ENCODE results near the gene SPOCK1.

SPOCK1 gene

DNA sequence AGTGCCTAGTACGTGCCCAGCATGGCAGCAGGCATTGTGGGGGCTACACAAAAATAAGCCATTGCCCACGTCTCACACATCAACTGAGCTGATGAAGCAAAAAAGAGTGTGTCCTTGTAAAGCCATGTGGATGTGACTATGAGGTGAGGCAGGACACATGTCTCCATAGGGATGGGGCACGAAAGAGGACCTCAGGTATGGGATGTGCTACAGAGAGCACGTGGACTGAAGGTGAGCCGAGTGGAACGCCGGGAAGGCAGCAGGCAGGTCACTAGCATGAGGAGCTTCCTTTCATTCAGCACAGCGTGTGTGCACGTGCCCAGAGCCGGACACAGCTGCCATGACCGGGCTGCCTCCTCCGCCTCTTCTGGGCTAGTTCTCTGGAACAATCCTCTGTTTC, 429.8 kb downstream of the SPOCK1 start:
- H3K4me3 ChIP-seq (ENCODE audit: control insufficient read depth, low read depth, low read length), result no peak overlapping the region
- TF ChIP-seq, protein P1, sequence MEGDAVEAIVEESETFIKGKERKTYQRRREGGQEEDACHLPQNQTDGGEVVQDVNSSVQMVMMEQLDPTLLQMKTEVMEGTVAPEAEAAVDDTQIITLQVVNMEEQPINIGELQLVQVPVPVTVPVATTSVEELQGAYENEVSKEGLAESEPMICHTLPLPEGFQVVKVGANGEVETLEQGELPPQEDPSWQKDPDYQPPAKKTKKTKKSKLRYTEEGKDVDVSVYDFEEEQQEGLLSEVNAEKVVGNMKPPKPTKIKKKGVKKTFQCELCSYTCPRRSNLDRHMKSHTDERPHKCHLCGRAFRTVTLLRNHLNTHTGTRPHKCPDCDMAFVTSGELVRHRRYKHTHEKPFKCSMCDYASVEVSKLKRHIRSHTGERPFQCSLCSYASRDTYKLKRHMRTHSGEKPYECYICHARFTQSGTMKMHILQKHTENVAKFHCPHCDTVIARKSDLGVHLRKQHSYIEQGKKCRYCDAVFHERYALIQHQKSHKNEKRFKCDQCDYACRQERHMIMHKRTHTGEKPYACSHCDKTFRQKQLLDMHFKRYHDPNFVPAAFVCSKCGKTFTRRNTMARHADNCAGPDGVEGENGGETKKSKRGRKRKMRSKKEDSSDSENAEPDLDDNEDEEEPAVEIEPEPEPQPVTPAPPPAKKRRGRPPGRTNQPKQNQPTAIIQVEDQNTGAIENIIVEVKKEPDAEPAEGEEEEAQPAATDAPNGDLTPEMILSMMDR (conservative IDR thresholded peaks at IDR 0.05; ENCODE audit: control insufficient read depth, insufficient read depth, low read depth, low read length), result no peak
- DNase-seq (ENCODE audit: low read depth), result no peak

DNA sequence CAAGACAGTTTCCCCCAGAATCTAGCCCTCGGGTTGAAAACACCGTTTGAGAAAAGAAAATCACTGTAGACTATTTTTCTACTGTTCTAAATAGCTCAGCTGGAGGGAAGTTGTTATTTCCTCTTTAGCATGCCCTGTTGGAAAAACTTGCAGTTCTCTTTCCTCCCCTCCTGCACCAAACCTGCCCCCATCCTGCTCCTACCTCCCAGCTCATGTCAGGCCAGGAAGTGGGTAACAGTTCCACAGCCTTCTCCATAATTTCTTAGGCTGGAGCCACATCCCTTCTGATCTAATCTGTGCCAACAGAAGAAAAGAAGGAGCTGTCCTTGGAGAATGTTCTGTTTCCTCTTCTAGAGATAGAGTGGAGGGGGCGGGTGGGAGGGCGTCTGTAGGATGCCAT, 437.7 kb downstream of the SPOCK1 start:
- H3K4me3 ChIP-seq (ENCODE audit: control insufficient read depth, low read depth, low read length), result no peak overlapping the region
- TF ChIP-seq, protein P1 (conservative IDR thresholded peaks at IDR 0.05; ENCODE audit: control insufficient read depth, insufficient read depth, low read depth, low read length), result no peak
- no peak for DNase-seq (ENCODE audit: low read depth)

DNA sequence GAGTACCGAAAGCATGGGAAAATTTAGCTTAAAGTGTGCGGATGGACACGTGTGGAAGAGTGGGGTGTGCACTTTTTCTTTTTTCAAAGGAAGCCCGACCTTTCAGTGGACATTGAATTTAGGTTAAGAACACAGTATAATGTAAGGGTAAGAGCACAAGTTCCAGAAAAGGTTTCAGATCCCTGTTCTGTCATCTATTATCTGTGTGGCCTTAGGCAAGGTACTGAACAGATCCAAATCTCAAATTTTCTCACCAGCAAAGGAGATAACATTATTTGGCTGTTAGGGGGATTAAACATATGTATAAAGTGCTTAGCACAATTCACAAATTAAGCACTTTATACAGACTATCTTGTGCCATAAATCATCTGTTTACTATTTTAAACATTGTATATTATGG, 441.0 kb downstream of the SPOCK1 start:
- no peak overlapping the region for H3K4me3 ChIP-seq (ENCODE audit: control insufficient read depth, low read depth, low read length)
- TF ChIP-seq, protein P1 (conservative IDR thresholded peaks at IDR 0.05; ENCODE audit: control insufficient read depth, insufficient read depth, low read depth, low read length), result no peak
- DNase-seq (ENCODE audit: low read depth), result no peak

DNA sequence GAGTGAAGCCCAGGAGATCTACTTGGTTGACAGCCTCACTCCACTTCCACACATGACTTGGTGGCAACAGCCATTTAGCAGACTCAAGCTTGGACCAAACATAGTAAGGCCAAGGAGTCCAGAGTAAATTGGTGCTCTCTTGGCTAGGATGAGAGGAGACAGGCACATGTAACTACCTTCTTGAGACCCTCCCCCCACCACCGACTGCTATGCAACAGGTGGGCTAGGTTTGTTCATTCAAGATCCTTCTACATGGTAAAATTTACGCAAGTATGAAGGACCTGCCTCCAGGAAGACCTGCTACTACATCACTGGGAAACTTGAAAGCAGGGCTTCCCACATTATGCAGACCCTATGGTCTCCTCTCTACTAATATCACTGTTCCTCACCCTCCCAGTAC, 442.4 kb downstream of the SPOCK1 start:
- H3K4me3 ChIP-seq (ENCODE audit: control insufficient read depth, low read depth, low read length), result no peak overlapping the region
- no peak for DNase-seq (ENCODE audit: low read depth)
- TF ChIP-seq, protein P1 (conservative IDR thresholded peaks at IDR 0.05; ENCODE audit: control insufficient read depth, insufficient read depth, low read depth, low read length), result no peak

DNA sequence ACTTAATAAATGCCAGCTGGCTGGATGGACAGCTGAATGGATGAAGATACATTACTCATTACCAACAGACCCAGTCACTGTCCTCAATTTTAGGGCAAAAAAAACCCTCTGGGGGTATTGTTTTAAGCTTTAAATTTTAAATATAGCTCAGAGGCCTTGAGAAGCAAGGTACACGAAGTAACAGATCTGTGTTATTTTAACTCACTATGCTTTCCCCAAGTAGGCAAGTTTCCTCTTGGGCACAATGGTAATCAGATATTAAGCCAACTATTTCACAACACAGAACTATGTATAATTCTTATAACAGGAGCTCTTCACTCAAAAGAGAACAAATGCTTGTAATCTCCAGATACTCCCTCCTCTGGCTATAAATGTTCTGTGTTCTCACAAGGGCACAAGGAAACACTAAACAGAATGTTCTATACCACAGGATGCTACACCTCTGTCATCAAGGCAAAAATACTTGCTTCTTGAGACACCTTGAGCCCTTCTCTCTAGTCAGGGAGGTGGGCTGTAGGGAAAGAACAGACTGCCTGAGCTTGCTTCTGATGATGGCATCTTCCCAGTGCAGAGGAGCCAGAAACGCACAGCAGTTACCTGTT, 443.8 kb downstream of the SPOCK1 start:
- no peak overlapping the region for H3K4me3 ChIP-seq (ENCODE audit: control insufficient read depth, low read depth, low read length)
- DNase-seq (ENCODE audit: low read depth), result no peak
- TF ChIP-seq, protein P1 (conservative IDR thresholded peaks at IDR 0.05; ENCODE audit: control insufficient read depth, insufficient read depth, low read depth, low read length), result no peak

DNA sequence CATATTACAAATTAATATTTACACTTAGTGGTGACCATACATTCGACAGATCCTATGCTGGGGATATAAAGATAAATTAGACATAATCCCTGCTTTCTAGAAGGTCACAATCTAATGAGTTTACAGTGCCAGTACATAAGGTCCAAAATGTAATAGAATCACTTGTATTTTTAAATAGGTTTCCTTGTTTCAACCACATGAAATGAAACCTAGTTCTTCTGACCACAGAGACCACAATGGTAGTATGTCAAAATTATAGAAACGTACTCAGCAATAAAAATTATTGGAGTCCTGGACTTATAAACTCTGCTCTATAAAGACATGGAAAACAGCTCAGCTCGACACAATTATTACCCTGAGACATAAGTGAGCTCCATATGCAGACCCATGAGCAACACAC, 444.3 kb downstream of the SPOCK1 start:
- no peak for DNase-seq (ENCODE audit: low read depth)
- TF ChIP-seq, protein P1 (conservative IDR thresholded peaks at IDR 0.05; ENCODE audit: control insufficient read depth, insufficient read depth, low read depth, low read length), result no peak

DNA sequence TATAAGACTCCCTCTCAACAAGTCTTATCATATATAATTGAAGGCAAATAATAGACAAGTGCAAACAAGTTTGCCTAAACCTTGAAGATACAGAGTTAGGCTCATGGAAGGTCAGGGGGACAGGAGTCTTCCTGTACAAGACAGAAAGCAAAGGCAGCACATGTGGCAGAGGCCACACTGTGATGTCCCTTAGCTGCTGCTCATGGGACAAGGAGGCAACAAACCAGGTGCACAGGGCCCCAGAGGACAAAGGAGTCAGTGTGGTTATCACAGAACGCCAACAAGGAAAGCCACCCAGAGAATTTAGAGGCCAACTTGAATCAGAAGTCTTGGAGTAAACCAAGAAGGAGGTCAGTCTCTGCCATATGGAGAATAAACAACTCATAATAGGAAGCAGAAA, 444.8 kb downstream of the SPOCK1 start:
- DNase-seq (ENCODE audit: low read depth), result no peak
- H3K4me3 ChIP-seq (ENCODE audit: control insufficient read depth, low read depth, low read length), result no peak overlapping the region
- TF ChIP-seq, protein P1 (conservative IDR thresholded peaks at IDR 0.05; ENCODE audit: control insufficient read depth, insufficient read depth, low read depth, low read length), result no peak

More for the DNA sequence above, 444.3 kb downstream of the SPOCK1 start:
- no peak overlapping the region for H3K4me3 ChIP-seq (ENCODE audit: control insufficient read depth, low read depth, low read length)

Measured in fibroblast of mammary gland (primary cell).